IMR-90 (cell line): ENCODE data around the gene BOLL. TPM values are rescaled to one million over a fixed set of nuclear protein-coding genes. Genes with fewer than 3 reads are reported as not detected.

Source experiments
- ATAC-seq: fragments of 200-7000 bp; cut with Tn5 transposase; 2 replicates; pipeline ENCODE4 v1.9.1; 2020; ENCODE audit warnings: low read depth, mild to moderate bottlenecking, moderate library complexity
- BruUV-seq: library from RNA; stranded (reverse); fragments of 400-500 nt; replicated peaks from 2 replicates; lab custom pipeline; 2021; lab: Mats Ljungman, UMichigan
- CTCF ChIA-PET: fragments of 300-600 bp; formaldehyde crosslinking; extraction: SDS; loops from one replicate; lab custom pipeline; 2021; ENCODE audit warnings: antibody characterized with exemption; lab: Yijun Ruan, JAX
- POLR2A ChIA-PET: fragments of 300-600 bp; sonication (Branson Sonifier 250); formaldehyde crosslinking; loops from one replicate; lab custom pipeline; 2022; ENCODE audit warnings: antibody characterized with exemption; ENCODE audit not compliant: unreplicated experiment; lab: Charles Lee
- DNase-seq: peaks from one replicate; pipeline ENCODE4 v3.0.0; 2013
- H2AFZ ChIP-seq: replicated peaks from 2 replicates; pipeline ENCODE3; 2013; ENCODE audit warnings: low read length, mild to moderate bottlenecking; ENCODE audit not compliant: poor library complexity
- H2AK5ac ChIP-seq: 2 replicates; pipeline ENCODE4 v1.6.1; 2013; ENCODE audit warnings: low read depth, low read length, inconsistent platforms
- H2AK9ac ChIP-seq: replicated peaks from 2 replicates; pipeline ENCODE3; 2013; ENCODE audit warnings: mild to moderate bottlenecking, low read depth, low read length, moderate library complexity; ENCODE audit not compliant: poor library complexity
- H2BK120ac ChIP-seq: 2 replicates; pipeline ENCODE4 v1.6.1; 2013; ENCODE audit warnings: low read depth, low read length, inconsistent platforms
- H2BK15ac ChIP-seq: 3 replicates; pipeline ENCODE4 v1.6.1; 2013; ENCODE audit warnings: low read depth, low read length, inconsistent platforms
- H2BK20ac ChIP-seq: 2 replicates; pipeline ENCODE4 v1.6.1; 2013; ENCODE audit warnings: low read depth, mild to moderate bottlenecking, inconsistent platforms, low read length, moderate library complexity
- H2BK5ac ChIP-seq: 2 replicates; pipeline ENCODE4 v1.6.1; 2013; ENCODE audit warnings: mild to moderate bottlenecking, low read depth, low read length, inconsistent platforms; ENCODE audit not compliant: poor library complexity, severe bottlenecking
- H3K14ac ChIP-seq: replicated peaks from 2 replicates; pipeline ENCODE4 v1.6.1; 2013; ENCODE audit warnings: low read depth, low read length, inconsistent platforms
- H3K18ac ChIP-seq: 2 replicates; pipeline ENCODE4 v1.6.1; 2013; ENCODE audit warnings: low read depth, low read length, control low read depth
- H3K23ac ChIP-seq: 2 replicates; pipeline ENCODE4 v1.6.1; 2013; ENCODE audit warnings: low read depth, low read length, inconsistent platforms
- H3K27ac ChIP-seq: 2 replicates; pipeline ENCODE4 v1.5.1; 2013; ENCODE audit warnings: mild to moderate bottlenecking, control low read depth, low read length; ENCODE audit not compliant: insufficient read depth
- H3K27me3 ChIP-seq: 2 replicates; pipeline ENCODE4 v1.6.1; 2013; ENCODE audit warnings: low read length; ENCODE audit not compliant: control insufficient read depth, insufficient read depth
- H3K36me3 ChIP-seq: 2 replicates; pipeline ENCODE4 v1.6.1; 2013; ENCODE audit warnings: low read length, mixed read lengths; ENCODE audit not compliant: control insufficient read depth, insufficient read depth
- H3K4ac ChIP-seq: 2 replicates; pipeline ENCODE4 v1.6.1; 2013; ENCODE audit warnings: low read depth, low read length, inconsistent platforms
- H3K4me1 ChIP-seq: 2 replicates; pipeline ENCODE4 v1.6.1; 2013; ENCODE audit warnings: low read length, mixed read lengths; ENCODE audit not compliant: control insufficient read depth, insufficient read depth
- H3K4me2 ChIP-seq: 2 replicates; pipeline ENCODE4 v1.6.1; 2013; ENCODE audit warnings: low read depth, mild to moderate bottlenecking, control low read depth, low read length, moderate library complexity
- H3K4me3 ChIP-seq: 2 replicates; pipeline ENCODE4 v1.5.1; 2013; ENCODE audit warnings: low read depth, mild to moderate bottlenecking, control low read depth, low read length, moderate library complexity; ENCODE audit not compliant: insufficient read depth
- H3K56ac ChIP-seq: 2 replicates; pipeline ENCODE4 v1.6.1; 2013; ENCODE audit warnings: low read length, inconsistent platforms; ENCODE audit not compliant: insufficient read depth; ENCODE audit errors: extremely low read depth
- H3K79me1 ChIP-seq, 2 experiments: 2 replicates each; pipeline ENCODE4 v1.6.1; 2013; ENCODE audit warnings: low read length in 2 of 2, inconsistent platforms in 1 of 2, low read depth in 1 of 2
- H3K9ac ChIP-seq: 2 replicates; pipeline ENCODE4 v1.6.1; 2013; ENCODE audit warnings: low read depth, low read length, control low read depth
- H3K9me1 ChIP-seq: 2 replicates; pipeline ENCODE4 v1.6.1; 2013; ENCODE audit warnings: low read length, inconsistent platforms; ENCODE audit not compliant: insufficient read depth
- H3K9me3 ChIP-seq: 2 replicates; pipeline ENCODE4 v1.6.1; 2013; ENCODE audit warnings: low read length; ENCODE audit not compliant: control insufficient read depth, insufficient read depth
- H4K20me1 ChIP-seq: 2 replicates; pipeline ENCODE4 v1.6.1; 2013; ENCODE audit warnings: low read length, inconsistent platforms; ENCODE audit not compliant: insufficient read depth
- H4K5ac ChIP-seq: 2 replicates; pipeline ENCODE4 v1.6.1; 2013; ENCODE audit warnings: mild to moderate bottlenecking, low read depth, low read length, control low read depth
- H4K8ac ChIP-seq, 2 experiments: 2 replicates each; pipeline ENCODE4 v1.6.1; 2013; ENCODE audit warnings: low read depth in 2 of 2, low read length in 2 of 2, control low read depth in 1 of 2, inconsistent platforms in 1 of 2
- H4K91ac ChIP-seq: 2 replicates; pipeline ENCODE4 v1.6.1; 2013; ENCODE audit warnings: low read depth, low read length, inconsistent platforms; ENCODE audit not compliant: insufficient read depth
- BHLHE40 ChIP-seq: fragments of 150-350 bp; IDR thresholded peaks from 2 replicates; pipeline ENCODE4 v1.6.1; 2016; ENCODE audit warnings: mild to moderate bottlenecking, low read depth, low read length
- CEBPB ChIP-seq: IDR thresholded peaks from 2 replicates; pipeline ENCODE4 v1.6.1; 2012; ENCODE audit warnings: low read depth, low read length, improper control_type of control experiment
- CHD1 ChIP-seq: IDR thresholded peaks from 2 replicates; pipeline ENCODE4 v1.6.1; 2012; ENCODE audit warnings: low read depth, low read length, improper control_type of control experiment
- FOS ChIP-seq: fragments of 150-350 bp; IDR thresholded peaks from 2 replicates; pipeline ENCODE4 v1.6.1; 2016; ENCODE audit warnings: low read depth, low read length
- MAZ ChIP-seq: IDR thresholded peaks from 2 replicates; pipeline ENCODE4 v1.6.1; 2012; ENCODE audit warnings: low read depth, mild to moderate bottlenecking, low read length, improper control_type of control experiment, moderate library complexity, borderline replicate concordance
- POLR2A ChIP-seq: IDR thresholded peaks from 2 replicates; pipeline ENCODE4 v1.6.1; 2012; ENCODE audit warnings: mild to moderate bottlenecking, low read depth, low read length
- RAD21 ChIP-seq: IDR thresholded peaks from 2 replicates; pipeline ENCODE4 v1.6.1; 2012; ENCODE audit warnings: low read length, improper control_type of control experiment
- RCOR1 ChIP-seq: IDR thresholded peaks from 2 replicates; pipeline ENCODE4 v1.6.1; 2012; ENCODE audit warnings: mild to moderate bottlenecking, low read length, improper control_type of control experiment; ENCODE audit not compliant: insufficient replicate concordance
- RFX5 ChIP-seq: IDR thresholded peaks from 2 replicates; pipeline ENCODE4 v1.8.0; 2012; ENCODE audit warnings: low read depth, mild to moderate bottlenecking, low read length, moderate library complexity
- SMC3 ChIP-seq: fragments of 150-350 bp; IDR thresholded peaks from 2 replicates; pipeline ENCODE4 v1.6.1; 2016; ENCODE audit warnings: low read depth, mild to moderate bottlenecking, antibody characterized with exemption, low read length, moderate library complexity
- WGBS, 2 experiments: methylation state at CpG; one replicate each; pipeline versions ENCODE4 v1.1.5 to v1.1.7; 2013; ENCODE audit warnings: missing lambda C conversion rate in 2 of 2; ENCODE audit not compliant: insufficient read length in 1 of 2; ENCODE audit errors: extremely low coverage in 2 of 2; 5-methylcytosine and 5-hydroxymethylcytosine counted together
- dilution Hi-C: fragments of 300-500 bp; cut with HindIII; formaldehyde crosslinking; loops from one replicate; pipeline ENCODE4 v1.14.3; 2018; ENCODE audit warnings: low sequenced_read_pairs; ENCODE audit not compliant: unreplicated experiment
- in situ Hi-C: fragments of 300-500 bp; cut with MboI; formaldehyde crosslinking; loops from 3 replicates; pipeline ENCODE4 v1.14.3; 2019; ENCODE audit warnings: low sequenced_read_pairs, inconsistent platforms, mixed read lengths
- intact Hi-C: fragments of 100-400 bp; cut with micrococcal nuclease; formaldehyde crosslinking; loops from 2 replicates; pipeline ENCODE4 v1.10.0; 2022
- polyA plus RNA-seq, 3 experiments: library from polyadenylated mRNA; depleted of rRNA; stranded (reverse); fragments of >200 nt; gene quantifications; 2 replicates each; pipeline ENCODE4 v1.2.3, GENCODE V29; 2012; ENCODE audit warnings: low replicate concordance in 1 of 3
- total RNA-seq: library from RNA; depleted of rRNA; stranded (reverse); fragments of >200 nt; gene quantifications from 2 replicates; pipeline ENCODE4 v1.2.3, GENCODE V29; 2012
- TF ChIP-seq, protein P1 (sequence below): fragments of 150-350 bp; IDR thresholded peaks from 2 replicates; pipeline ENCODE4 v1.6.1; 2016; ENCODE audit warnings: low read depth, mild to moderate bottlenecking, low read length, moderate library complexity, borderline replicate concordance
- TF ChIP-seq, protein P2 (sequence below): fragments of 150-350 bp; IDR thresholded peaks from 2 replicates; pipeline ENCODE4 v1.6.1; 2017; ENCODE audit warnings: mild to moderate bottlenecking, antibody characterized with exemption, low read length, low read depth

BOLL gene
- total and polyA plus RNA-seq, 2 of the 4 experiments (the other 2 are of a cell fraction) = not detected

DNA sequence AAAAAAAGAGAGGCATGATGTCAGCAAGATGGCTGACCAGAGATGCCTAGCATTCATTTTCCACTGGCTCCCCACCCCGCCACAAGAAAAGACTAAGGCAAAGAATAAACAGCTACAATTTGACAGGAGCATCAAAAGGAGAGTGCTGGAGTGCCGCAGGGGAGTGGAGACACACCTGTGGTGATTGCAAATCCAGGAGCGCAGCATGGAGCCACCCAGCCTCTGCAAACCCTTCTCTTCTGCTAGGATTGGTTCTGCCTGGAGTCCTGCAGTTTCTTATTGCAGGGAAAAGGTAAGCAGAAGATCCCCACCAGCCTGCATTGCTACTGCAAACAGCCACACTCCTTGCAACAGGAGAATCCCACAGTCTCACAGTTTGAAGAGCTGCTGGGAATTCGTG is 26.1 kb downstream of the BOLL start:
- dilution Hi-C loops = no loop called here
- CTCF ChIA-PET = no interaction called here

More for the DNA sequence above, 26.1 kb downstream of the BOLL start:
- in situ Hi-C loops = no loop called here
- Histone ChIP-seq H3K36me3 (no peaks in the 10 kb centered on the region), H3K4me3 (no peak overlapping the region), H2BK20ac (no peak overlapping the region), H3K79me1 (no peaks in the 10 kb centered on the region), H4K91ac (no peak overlapping the region), H2BK120ac (no peak overlapping the region), H2BK5ac (no peak overlapping the region), H3K18ac (no peak overlapping the region), H3K14ac (no peak overlapping the region), H4K5ac (no peak overlapping the region), H3K27me3 (no peaks in the 10 kb centered on the region), H3K23ac (no peak overlapping the region), H4K8ac (no peak overlapping the region), H2AFZ (peak overlapping the region; percentile 61), H2AK5ac (no peak overlapping the region), H3K56ac (no peak overlapping the region), H3K4ac (no peak overlapping the region), H2AK9ac (no peak overlapping the region), H3K9me3 (peaks cover 5% of the 10 kb centered on the region), H4K20me1 (no peaks in the 10 kb centered on the region), H3K27ac (no peak overlapping the region), H3K9me1 (no peaks in the 10 kb centered on the region), H2BK15ac (no peak overlapping the region), H3K4me1 (no peaks in the 10 kb centered on the region), H3K9ac (no peak overlapping the region), H3K4me2 (no peak overlapping the region)
- BruUV-seq = no TSS peak
- TF ChIP-seq SMC3 = no peak
- TF ChIP-seq CEBPB = no peak
- no peak for TF ChIP-seq RCOR1
- TF ChIP-seq MAZ = no peak
- TF ChIP-seq RAD21 = no peak
- TF ChIP-seq, protein P1, sequence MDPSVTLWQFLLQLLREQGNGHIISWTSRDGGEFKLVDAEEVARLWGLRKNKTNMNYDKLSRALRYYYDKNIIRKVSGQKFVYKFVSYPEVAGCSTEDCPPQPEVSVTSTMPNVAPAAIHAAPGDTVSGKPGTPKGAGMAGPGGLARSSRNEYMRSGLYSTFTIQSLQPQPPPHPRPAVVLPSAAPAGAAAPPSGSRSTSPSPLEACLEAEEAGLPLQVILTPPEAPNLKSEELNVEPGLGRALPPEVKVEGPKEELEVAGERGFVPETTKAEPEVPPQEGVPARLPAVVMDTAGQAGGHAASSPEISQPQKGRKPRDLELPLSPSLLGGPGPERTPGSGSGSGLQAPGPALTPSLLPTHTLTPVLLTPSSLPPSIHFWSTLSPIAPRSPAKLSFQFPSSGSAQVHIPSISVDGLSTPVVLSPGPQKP = no peak
- no peak for TF ChIP-seq POLR2A
- no peak for TF ChIP-seq RFX5
- TF ChIP-seq BHLHE40 = no peak
- no peak for TF ChIP-seq CHD1
- TF ChIP-seq, protein P2, sequence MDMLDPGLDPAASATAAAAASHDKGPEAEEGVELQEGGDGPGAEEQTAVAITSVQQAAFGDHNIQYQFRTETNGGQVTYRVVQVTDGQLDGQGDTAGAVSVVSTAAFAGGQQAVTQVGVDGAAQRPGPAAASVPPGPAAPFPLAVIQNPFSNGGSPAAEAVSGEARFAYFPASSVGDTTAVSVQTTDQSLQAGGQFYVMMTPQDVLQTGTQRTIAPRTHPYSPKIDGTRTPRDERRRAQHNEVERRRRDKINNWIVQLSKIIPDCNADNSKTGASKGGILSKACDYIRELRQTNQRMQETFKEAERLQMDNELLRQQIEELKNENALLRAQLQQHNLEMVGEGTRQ = no peak
- no peak for TF ChIP-seq FOS
- POLR2A ChIA-PET = no interaction called here
- no peak for DNase-seq
- intact Hi-C loops = no loop called here
- no peak for ATAC-seq
- 40% methylated on average over 1 of the region's 4 CpGs; no CpG with 5 or more reads in 1 of the 2 experiments for WGBS, 2 experiments
